PFSK-1 (cell line): ENCODE measurements around the gene CCL25.

Experiments
- FOXP2 ChIP-seq: optimal IDR thresholded peaks from 2 replicates; pipeline ENCODE3; 2011; ENCODE audit warnings: borderline replicate concordance, control low read depth, inconsistent platforms; ENCODE audit not compliant: insufficient read depth; ENCODE audit errors: extremely low read length, extremely low read depth
- POLR2AphosphoS5 ChIP-seq: IDR thresholded peaks from 2 replicates; pipeline ENCODE4 v1.6.1; 2012; ENCODE audit warnings: low read depth, mild to moderate bottlenecking, control low read depth, low read length, moderate library complexity
- SIN3A ChIP-seq: IDR thresholded peaks from 2 replicates; pipeline ENCODE4 v1.6.1; 2012; ENCODE audit warnings: mild to moderate bottlenecking, low read length, moderate library complexity, borderline replicate concordance; ENCODE audit not compliant: insufficient read depth
- TAF1 ChIP-seq: IDR thresholded peaks from 2 replicates; pipeline ENCODE4 v1.6.1; 2012; ENCODE audit warnings: low read length, control low read depth, borderline replicate concordance; ENCODE audit not compliant: insufficient read depth
- TF ChIP-seq, protein P1 (sequence below), 2 experiments: IDR thresholded peaks; 2 replicates each; pipeline versions ENCODE4 v1.6.1 to v1.8.0; 2011 to 2012; ENCODE audit warnings: low read depth in 2 of 2, low read length in 2 of 2, control low read depth in 1 of 2, inconsistent platforms in 1 of 2, mild to moderate bottlenecking in 1 of 2, moderate library complexity in 1 of 2; ENCODE audit not compliant: insufficient read depth in 1 of 2

DNA sequence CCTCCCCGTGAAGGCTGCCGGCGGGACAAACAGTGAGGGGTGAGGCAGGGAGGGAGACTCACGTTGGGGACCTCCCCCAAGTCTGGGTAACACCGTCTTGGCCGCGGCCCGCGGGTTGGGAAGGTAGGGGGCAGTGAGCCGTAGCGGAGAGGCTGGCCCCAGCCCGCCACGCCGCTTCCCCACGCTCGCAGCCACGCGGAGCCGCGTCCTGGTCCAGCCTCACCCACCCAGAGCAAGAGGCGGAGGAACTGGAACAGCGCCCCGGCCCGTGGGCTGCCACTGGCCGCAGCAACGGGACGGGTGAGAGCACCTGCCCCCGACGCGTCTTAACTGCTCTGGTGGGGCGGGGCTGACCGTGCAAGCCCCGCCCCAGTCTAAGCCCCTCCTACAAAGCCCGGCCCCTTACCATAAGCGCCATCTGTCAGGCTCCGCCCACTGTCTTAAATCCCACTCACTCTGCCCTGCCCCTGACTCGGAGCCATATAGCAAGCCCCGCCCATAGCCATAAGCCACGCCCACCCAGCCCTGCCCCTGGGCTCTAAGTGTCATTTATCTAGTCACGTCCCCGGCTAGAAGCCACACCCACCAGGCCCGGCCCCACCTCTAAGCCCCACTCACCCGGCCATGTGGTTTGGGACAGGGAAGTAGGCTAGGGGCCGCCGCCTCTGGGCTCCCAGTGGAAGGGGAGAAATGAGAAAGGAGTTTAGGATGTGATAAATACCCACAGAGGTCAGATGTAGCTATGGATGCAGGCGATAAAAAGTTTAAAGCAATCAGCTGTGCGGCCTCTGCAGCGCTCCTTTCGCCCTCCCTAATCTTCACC is 2.1 kb upstream of the CCL25 start:
- TF ChIP-seq, protein P1, sequence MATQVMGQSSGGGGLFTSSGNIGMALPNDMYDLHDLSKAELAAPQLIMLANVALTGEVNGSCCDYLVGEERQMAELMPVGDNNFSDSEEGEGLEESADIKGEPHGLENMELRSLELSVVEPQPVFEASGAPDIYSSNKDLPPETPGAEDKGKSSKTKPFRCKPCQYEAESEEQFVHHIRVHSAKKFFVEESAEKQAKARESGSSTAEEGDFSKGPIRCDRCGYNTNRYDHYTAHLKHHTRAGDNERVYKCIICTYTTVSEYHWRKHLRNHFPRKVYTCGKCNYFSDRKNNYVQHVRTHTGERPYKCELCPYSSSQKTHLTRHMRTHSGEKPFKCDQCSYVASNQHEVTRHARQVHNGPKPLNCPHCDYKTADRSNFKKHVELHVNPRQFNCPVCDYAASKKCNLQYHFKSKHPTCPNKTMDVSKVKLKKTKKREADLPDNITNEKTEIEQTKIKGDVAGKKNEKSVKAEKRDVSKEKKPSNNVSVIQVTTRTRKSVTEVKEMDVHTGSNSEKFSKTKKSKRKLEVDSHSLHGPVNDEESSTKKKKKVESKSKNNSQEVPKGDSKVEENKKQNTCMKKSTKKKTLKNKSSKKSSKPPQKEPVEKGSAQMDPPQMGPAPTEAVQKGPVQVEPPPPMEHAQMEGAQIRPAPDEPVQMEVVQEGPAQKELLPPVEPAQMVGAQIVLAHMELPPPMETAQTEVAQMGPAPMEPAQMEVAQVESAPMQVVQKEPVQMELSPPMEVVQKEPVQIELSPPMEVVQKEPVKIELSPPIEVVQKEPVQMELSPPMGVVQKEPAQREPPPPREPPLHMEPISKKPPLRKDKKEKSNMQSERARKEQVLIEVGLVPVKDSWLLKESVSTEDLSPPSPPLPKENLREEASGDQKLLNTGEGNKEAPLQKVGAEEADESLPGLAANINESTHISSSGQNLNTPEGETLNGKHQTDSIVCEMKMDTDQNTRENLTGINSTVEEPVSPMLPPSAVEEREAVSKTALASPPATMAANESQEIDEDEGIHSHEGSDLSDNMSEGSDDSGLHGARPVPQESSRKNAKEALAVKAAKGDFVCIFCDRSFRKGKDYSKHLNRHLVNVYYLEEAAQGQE (IDR thresholded peaks at IDR 0.05; ENCODE audit: insufficient read depth in 1 of 2, low read depth in 2 of 2, low read length in 2 of 2), result no peak
- TF ChIP-seq TAF1, result no peak
- TF ChIP-seq POLR2AphosphoS5, result no peak
- no peak for TF ChIP-seq SIN3A
- no peak for TF ChIP-seq FOXP2
